DOHH2 (cell line): ENCODE results near the gene CLEC12A.

Experiments used
- EZH2phosphoT487 ChIP-seq: fragments of 200-600 bp; sonication (generic); IDR thresholded peaks from 2 replicates; pipeline ENCODE4 v1.6.1; 2017; ENCODE audit warnings: borderline replicate concordance, mild to moderate bottlenecking, antibody characterized with exemption, low read length, moderate library complexity, mixed read lengths
- TF ChIP-seq, protein P1 (sequence below): fragments of 200-600 bp; sonication (generic); IDR thresholded peaks from one replicate; pipeline ENCODE4 v1.5.1; 2014; ENCODE audit warnings: antibody characterized with exemption, mild to moderate bottlenecking, low read depth, low read length; ENCODE audit not compliant: poor library complexity, severe bottlenecking

DNA sequence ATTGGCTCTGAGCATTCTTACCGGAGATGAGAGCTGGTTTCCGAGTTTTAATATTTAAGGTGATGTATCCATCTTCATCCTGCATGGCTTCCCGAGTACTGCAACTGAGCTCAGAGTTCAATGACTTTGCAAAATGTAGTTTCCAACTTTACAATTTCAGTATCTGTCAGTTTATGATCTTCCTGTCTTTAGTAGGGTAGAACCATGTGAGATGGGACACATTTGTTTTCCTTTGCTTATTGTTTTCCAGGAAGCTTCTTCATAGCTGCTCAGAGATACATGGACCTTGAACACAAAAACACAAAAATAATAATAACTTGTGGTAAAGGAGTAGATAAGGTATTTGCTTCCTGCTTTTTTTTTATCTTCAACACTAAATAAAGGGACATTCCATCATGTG, 27.8 kb downstream of the CLEC12A start, which contains the start of gene CLEC1B:
- TF ChIP-seq, protein P1, sequence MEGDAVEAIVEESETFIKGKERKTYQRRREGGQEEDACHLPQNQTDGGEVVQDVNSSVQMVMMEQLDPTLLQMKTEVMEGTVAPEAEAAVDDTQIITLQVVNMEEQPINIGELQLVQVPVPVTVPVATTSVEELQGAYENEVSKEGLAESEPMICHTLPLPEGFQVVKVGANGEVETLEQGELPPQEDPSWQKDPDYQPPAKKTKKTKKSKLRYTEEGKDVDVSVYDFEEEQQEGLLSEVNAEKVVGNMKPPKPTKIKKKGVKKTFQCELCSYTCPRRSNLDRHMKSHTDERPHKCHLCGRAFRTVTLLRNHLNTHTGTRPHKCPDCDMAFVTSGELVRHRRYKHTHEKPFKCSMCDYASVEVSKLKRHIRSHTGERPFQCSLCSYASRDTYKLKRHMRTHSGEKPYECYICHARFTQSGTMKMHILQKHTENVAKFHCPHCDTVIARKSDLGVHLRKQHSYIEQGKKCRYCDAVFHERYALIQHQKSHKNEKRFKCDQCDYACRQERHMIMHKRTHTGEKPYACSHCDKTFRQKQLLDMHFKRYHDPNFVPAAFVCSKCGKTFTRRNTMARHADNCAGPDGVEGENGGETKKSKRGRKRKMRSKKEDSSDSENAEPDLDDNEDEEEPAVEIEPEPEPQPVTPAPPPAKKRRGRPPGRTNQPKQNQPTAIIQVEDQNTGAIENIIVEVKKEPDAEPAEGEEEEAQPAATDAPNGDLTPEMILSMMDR: no peak
- no peak for TF ChIP-seq EZH2phosphoT487
